ENCODE measurements around the gene CES5A. TPM values are rescaled to one million over a fixed set of nuclear protein-coding genes. Genes with fewer than 3 reads are reported as not detected.

The CES5A gene
- total and polyA plus RNA-seq, 2 donors (not counting 1 experiment from before 2014, with no cell fraction given) = not detected

DNA sequence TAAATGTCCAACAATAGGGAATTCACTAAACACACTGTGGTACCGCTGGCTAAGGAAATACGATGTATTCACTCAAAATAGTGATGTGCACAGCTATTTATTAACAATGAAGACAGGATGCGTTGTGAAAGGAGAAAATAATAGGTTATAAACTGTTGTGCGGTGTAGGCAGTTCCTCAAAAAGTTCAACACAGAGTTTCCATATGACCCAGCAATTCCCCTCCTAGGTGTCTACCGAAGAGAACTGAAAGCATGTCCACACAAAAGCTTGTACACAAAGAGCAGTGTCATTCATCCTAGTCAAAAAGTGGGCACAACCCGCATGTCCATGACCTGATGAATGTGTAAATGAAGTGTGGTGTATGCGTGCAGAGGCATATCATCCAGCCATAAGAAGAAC, 41.1 kb downstream of the CES5A start:
- intact Hi-C loops (cut with micrococcal nuclease) = no loop called here
- H3K4me1 Mint-ChIP-seq = peaks cover 6% of the 10 kb centered on the region
- no peak overlapping the region for H3K27ac Mint-ChIP-seq
- Histone ChIP-seq H4K20me1 (ENCODE audit: control insufficient read depth, insufficient read depth, low read length, poor library complexity, severe bottlenecking) (no peaks in the 10 kb centered on the region), H3K4me3 (ENCODE audit: control extremely low read depth in 1 of 5, extremely low read depth in 1 of 5, insufficient read depth in 1 of 5, low read depth in 2 of 5, low read length in 4 of 5) (no peak overlapping the region), H3K9ac (ENCODE audit: low read length) (no peak overlapping the region), H3K27ac (ENCODE audit: low read length in 2 of 2) (no peak overlapping the region), H3K36me3 (replicated peaks in 1 of 2; ENCODE audit: control extremely low read depth in 1 of 2, control insufficient read depth in 1 of 2, extremely low read depth in 1 of 2, insufficient read depth in 2 of 2, low read length in 1 of 2) (no peaks in the 10 kb centered on the region), H2AFZ (ENCODE audit: insufficient read depth, low read depth, low read length, poor library complexity, severe bottlenecking) (no peak overlapping the region), H3K9me3 (ENCODE audit: control extremely low read depth in 1 of 3, control insufficient read depth in 2 of 3, insufficient read depth in 1 of 3, low read length in 2 of 3) (no peaks in the 10 kb centered on the region), H3K4me2 (replicated peaks; ENCODE audit: low read depth, low read length, poor library complexity, severe bottlenecking) (no peak overlapping the region), H3K27me3 (replicated peaks in 1 of 4; ENCODE audit: control extremely low read depth in 1 of 4, control insufficient read depth in 3 of 4, insufficient read depth in 4 of 4, low read length in 3 of 4) (no peaks in the 10 kb centered on the region), H3K4me1 (ENCODE audit: control insufficient read depth in 2 of 2, insufficient read depth in 2 of 2, low read length in 2 of 2) (no peaks in the 10 kb centered on the region), H3K79me2 (ENCODE audit: control insufficient read depth, insufficient read depth, low read length) (no peaks in the 10 kb centered on the region)
- WGBS (ENCODE audit: insufficient coverage) = no CpG with 5 or more reads among the region's 7 CpGs
- no peaks in the 10 kb centered on the region for H3K9me3 Mint-ChIP-seq (ENCODE audit: insufficient read depth)
- CTCF ChIA-PET = no interaction called here
- DNase-seq (no peak), ATAC-seq (ENCODE audit: low read depth) (no peak)
- POLR2A ChIA-PET = no interaction called here
- H3K27me3 Mint-ChIP-seq = peaks cover 20% of the 10 kb centered on the region
- TF ChIP-seq, protein P1, sequence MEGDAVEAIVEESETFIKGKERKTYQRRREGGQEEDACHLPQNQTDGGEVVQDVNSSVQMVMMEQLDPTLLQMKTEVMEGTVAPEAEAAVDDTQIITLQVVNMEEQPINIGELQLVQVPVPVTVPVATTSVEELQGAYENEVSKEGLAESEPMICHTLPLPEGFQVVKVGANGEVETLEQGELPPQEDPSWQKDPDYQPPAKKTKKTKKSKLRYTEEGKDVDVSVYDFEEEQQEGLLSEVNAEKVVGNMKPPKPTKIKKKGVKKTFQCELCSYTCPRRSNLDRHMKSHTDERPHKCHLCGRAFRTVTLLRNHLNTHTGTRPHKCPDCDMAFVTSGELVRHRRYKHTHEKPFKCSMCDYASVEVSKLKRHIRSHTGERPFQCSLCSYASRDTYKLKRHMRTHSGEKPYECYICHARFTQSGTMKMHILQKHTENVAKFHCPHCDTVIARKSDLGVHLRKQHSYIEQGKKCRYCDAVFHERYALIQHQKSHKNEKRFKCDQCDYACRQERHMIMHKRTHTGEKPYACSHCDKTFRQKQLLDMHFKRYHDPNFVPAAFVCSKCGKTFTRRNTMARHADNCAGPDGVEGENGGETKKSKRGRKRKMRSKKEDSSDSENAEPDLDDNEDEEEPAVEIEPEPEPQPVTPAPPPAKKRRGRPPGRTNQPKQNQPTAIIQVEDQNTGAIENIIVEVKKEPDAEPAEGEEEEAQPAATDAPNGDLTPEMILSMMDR (IDR thresholded peaks at IDR 0.05) = no peak
- no peak for TF ChIP-seq EZH2 (IDR thresholded peaks at IDR 0.05; ENCODE audit: borderline replicate concordance, insufficient read depth, low read depth, low read length, poor library complexity, severe bottlenecking)
- H3K4me3 Mint-ChIP-seq = no peak overlapping the region

DNA sequence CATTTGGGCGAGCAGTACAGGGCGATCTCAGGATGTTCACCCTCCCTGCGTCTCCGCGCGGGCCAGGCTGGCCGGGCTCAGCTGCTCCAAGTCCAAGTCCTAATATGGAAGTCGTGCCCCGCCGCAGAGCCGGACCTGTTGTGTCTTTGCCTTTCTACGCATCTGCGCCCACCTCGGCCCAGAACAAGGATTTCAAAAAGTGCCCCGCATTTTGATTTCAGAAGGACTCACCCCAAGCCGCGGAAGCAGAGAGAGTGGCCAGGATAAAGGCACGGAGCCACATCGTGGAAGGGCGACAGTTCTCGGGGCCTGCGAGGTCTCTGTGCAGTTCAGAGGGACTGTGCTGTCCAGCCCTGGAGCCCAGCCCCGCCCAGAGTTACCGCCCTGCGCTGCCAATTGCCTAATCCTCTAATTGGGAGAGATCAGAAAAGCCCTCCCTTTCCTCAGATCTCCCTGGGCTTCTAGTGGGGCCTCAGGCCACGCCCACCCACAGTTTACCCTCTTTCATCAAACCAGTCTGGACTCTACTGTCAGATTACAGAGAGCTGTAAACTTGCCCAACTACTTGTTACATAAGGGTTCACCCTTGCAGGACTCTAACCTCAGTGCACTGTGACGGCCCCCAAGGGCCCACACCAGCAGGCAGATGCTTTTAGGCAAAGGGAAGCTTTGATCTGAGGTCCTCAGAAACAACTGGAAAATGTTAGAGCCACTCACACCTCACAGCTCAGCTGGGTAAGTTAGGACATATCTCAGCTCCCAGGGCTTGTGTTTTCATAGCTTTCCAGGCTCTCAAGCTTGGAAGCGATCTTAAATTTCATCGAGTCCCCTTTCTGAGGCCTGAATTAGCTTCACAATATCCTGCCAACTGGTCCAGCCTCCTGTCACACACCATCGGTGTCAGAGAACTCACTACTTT, 42.1 kb downstream of the CES5A start, which contains the start of gene CES1:
Gene CES1, minus strand, starts transcription at position 324 of the 919 bp plus-strand sequence. Its CDS starts 41 bp downstream, at position 283.
- Histone ChIP-seq H3K9ac (ENCODE audit: low read length) (no peak within 1 kb of the TSS), H3K4me1 (ENCODE audit: control insufficient read depth in 2 of 2, insufficient read depth in 2 of 2, low read length in 2 of 2) (no peaks in the 10 kb centered on the region), H3K36me3 (replicated peaks in 1 of 2; ENCODE audit: control extremely low read depth in 1 of 2, control insufficient read depth in 1 of 2, extremely low read depth in 1 of 2, insufficient read depth in 2 of 2, low read length in 1 of 2) (no peaks in the 10 kb centered on the region), H3K27ac (ENCODE audit: low read length in 2 of 2) (no peak within 1 kb of the TSS), H3K79me2 (ENCODE audit: control insufficient read depth, insufficient read depth, low read length) (no peaks in the 10 kb centered on the region), H3K27me3 (replicated peaks in 1 of 4; ENCODE audit: control extremely low read depth in 1 of 4, control insufficient read depth in 3 of 4, insufficient read depth in 4 of 4, low read length in 3 of 4) (no peaks in the 10 kb centered on the region), H3K4me3 (ENCODE audit: control extremely low read depth in 1 of 5, extremely low read depth in 1 of 5, insufficient read depth in 1 of 5, low read depth in 2 of 5, low read length in 4 of 5) (no peak within 1 kb of the TSS), H3K4me2 (replicated peaks; ENCODE audit: low read depth, low read length, poor library complexity, severe bottlenecking) (no peak within 1 kb of the TSS), H4K20me1 (ENCODE audit: control insufficient read depth, insufficient read depth, low read length, poor library complexity, severe bottlenecking) (no peaks in the 10 kb centered on the region), H2AFZ (ENCODE audit: insufficient read depth, low read depth, low read length, poor library complexity, severe bottlenecking) (no peak within 1 kb of the TSS), H3K9me3 (ENCODE audit: control extremely low read depth in 1 of 3, control insufficient read depth in 2 of 3, insufficient read depth in 1 of 3, low read length in 2 of 3) (no peaks in the 10 kb centered on the region)
- peaks cover 6% of the 10 kb centered on the region for H3K4me1 Mint-ChIP-seq
- POLR2A ChIA-PET = no interaction called here
- peaks cover 24% of the 10 kb centered on the region for H3K27me3 Mint-ChIP-seq
- no peak for ATAC-seq (ENCODE audit: low read depth)
- no peak within 1 kb of the TSS for H3K4me3 Mint-ChIP-seq
- H3K9me3 Mint-ChIP-seq (ENCODE audit: insufficient read depth) = no peaks in the 10 kb centered on the region
- CTCF ChIA-PET = no interaction called here
- TF ChIP-seq, protein P1 (IDR thresholded peaks at IDR 0.05) = no peak
- no peak for TF ChIP-seq EZH2 (IDR thresholded peaks at IDR 0.05; ENCODE audit: borderline replicate concordance, insufficient read depth, low read depth, low read length, poor library complexity, severe bottlenecking)
- whole genome bisulfite sequencing (ENCODE audit: insufficient coverage) = 90% methylated on average over 28 of the region's 30 CpGs
- H3K27ac Mint-ChIP-seq = no peak within 1 kb of the TSS
- intact Hi-C loops (cut with micrococcal nuclease) = no loop called here
- no peak for DNase-seq

Measured in B cell (primary cell).